ENCODE data around the gene ITFG2. TPM values are rescaled to one million over a fixed set of nuclear protein-coding genes. Genes with fewer than 3 reads are reported as not detected.
A peak's percentile ranks its signal among the peaks of the same experiment; 100 is the strongest.

The ITFG2 gene
- total and polyA plus RNA-seq, 2 experiments from 2014 or later: 17.3 to 32.6 TPM

DNA sequence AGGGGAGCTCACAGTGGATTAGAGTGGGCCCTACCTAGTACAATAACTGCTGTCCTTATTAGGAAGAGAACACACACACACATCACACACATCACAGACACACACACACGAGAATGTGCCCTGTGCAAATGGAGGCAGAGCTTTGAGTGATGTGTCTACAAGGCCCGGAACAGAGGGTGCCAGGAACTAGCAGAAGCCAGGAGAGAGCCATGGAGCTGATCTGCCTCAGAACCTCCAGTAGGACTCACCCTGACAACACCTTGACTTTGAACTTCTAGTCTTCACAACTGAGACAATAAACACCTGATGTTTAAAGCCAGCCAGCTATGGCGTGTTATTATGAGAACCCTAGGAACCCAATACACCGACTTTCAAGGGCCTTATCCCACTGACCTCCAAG is 47.4 kb upstream of the ITFG2 start:
- Histone ChIP-seq H3K27ac (ENCODE audit: low read depth) (no peak overlapping the region), H3K4me2 (no peak overlapping the region), H3K9me2 (ENCODE audit: insufficient read depth) (peaks cover 2% of the 10 kb centered on the region; the same call in 1 of the 2 replicates), H3F3A (replicated peaks; ENCODE audit: low read depth) (no peaks in the 10 kb centered on the region), H4K20me1 (replicated peaks; ENCODE audit: insufficient read depth) (no peaks in the 10 kb centered on the region), H3K4me1 (ENCODE audit: insufficient read depth) (no peaks in the 10 kb centered on the region), H3K79me2 (replicated peaks; ENCODE audit: insufficient read depth) (no peaks in the 10 kb centered on the region), H3K4me3 (no peak overlapping the region), H3K36me3 (ENCODE audit: insufficient read depth) (no peaks in the 10 kb centered on the region), H2AFZ (peak overlapping the region; percentile 32; the same call in 1 of the 2 replicates), H3K27me3 (ENCODE audit: insufficient read depth) (no peaks in the 10 kb centered on the region)
- no peak for TF ChIP-seq ZNF331 (CRISPR knock-in tag; IDR thresholded peaks at IDR 0.05; ENCODE audit: low read depth)
- TF ChIP-seq, protein P1, sequence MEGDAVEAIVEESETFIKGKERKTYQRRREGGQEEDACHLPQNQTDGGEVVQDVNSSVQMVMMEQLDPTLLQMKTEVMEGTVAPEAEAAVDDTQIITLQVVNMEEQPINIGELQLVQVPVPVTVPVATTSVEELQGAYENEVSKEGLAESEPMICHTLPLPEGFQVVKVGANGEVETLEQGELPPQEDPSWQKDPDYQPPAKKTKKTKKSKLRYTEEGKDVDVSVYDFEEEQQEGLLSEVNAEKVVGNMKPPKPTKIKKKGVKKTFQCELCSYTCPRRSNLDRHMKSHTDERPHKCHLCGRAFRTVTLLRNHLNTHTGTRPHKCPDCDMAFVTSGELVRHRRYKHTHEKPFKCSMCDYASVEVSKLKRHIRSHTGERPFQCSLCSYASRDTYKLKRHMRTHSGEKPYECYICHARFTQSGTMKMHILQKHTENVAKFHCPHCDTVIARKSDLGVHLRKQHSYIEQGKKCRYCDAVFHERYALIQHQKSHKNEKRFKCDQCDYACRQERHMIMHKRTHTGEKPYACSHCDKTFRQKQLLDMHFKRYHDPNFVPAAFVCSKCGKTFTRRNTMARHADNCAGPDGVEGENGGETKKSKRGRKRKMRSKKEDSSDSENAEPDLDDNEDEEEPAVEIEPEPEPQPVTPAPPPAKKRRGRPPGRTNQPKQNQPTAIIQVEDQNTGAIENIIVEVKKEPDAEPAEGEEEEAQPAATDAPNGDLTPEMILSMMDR (conservative IDR thresholded peaks at IDR 0.05; ENCODE audit: low read depth in 2 of 2): no peak
- TF ChIP-seq ZNF114 (CRISPR knock-in tag; IDR thresholded peaks at IDR 0.05): no peak
- TF ChIP-seq, protein P2, sequence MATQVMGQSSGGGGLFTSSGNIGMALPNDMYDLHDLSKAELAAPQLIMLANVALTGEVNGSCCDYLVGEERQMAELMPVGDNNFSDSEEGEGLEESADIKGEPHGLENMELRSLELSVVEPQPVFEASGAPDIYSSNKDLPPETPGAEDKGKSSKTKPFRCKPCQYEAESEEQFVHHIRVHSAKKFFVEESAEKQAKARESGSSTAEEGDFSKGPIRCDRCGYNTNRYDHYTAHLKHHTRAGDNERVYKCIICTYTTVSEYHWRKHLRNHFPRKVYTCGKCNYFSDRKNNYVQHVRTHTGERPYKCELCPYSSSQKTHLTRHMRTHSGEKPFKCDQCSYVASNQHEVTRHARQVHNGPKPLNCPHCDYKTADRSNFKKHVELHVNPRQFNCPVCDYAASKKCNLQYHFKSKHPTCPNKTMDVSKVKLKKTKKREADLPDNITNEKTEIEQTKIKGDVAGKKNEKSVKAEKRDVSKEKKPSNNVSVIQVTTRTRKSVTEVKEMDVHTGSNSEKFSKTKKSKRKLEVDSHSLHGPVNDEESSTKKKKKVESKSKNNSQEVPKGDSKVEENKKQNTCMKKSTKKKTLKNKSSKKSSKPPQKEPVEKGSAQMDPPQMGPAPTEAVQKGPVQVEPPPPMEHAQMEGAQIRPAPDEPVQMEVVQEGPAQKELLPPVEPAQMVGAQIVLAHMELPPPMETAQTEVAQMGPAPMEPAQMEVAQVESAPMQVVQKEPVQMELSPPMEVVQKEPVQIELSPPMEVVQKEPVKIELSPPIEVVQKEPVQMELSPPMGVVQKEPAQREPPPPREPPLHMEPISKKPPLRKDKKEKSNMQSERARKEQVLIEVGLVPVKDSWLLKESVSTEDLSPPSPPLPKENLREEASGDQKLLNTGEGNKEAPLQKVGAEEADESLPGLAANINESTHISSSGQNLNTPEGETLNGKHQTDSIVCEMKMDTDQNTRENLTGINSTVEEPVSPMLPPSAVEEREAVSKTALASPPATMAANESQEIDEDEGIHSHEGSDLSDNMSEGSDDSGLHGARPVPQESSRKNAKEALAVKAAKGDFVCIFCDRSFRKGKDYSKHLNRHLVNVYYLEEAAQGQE (IDR thresholded peaks at IDR 0.05; ENCODE audit: unreplicated experiment): no peak
- TF ChIP-seq, protein P3, sequence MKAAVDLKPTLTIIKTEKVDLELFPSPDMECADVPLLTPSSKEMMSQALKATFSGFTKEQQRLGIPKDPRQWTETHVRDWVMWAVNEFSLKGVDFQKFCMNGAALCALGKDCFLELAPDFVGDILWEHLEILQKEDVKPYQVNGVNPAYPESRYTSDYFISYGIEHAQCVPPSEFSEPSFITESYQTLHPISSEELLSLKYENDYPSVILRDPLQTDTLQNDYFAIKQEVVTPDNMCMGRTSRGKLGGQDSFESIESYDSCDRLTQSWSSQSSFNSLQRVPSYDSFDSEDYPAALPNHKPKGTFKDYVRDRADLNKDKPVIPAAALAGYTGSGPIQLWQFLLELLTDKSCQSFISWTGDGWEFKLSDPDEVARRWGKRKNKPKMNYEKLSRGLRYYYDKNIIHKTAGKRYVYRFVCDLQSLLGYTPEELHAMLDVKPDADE (IDR thresholded peaks at IDR 0.05): no peak
- TF ChIP-seq STAT1 (IDR thresholded peaks at IDR 0.05; ENCODE audit: unreplicated experiment): no peak
- TF ChIP-seq CREB1 (CRISPR knock-in tag; IDR thresholded peaks at IDR 0.05; ENCODE audit: low read depth): no peak
- TF ChIP-seq EZH2 (IDR thresholded peaks at IDR 0.05; ENCODE audit: low read depth, unreplicated experiment): no peak
- TF ChIP-seq JUNB (IDR thresholded peaks at IDR 0.05; ENCODE audit: unreplicated experiment): no peak
- TF ChIP-seq, protein P4, sequence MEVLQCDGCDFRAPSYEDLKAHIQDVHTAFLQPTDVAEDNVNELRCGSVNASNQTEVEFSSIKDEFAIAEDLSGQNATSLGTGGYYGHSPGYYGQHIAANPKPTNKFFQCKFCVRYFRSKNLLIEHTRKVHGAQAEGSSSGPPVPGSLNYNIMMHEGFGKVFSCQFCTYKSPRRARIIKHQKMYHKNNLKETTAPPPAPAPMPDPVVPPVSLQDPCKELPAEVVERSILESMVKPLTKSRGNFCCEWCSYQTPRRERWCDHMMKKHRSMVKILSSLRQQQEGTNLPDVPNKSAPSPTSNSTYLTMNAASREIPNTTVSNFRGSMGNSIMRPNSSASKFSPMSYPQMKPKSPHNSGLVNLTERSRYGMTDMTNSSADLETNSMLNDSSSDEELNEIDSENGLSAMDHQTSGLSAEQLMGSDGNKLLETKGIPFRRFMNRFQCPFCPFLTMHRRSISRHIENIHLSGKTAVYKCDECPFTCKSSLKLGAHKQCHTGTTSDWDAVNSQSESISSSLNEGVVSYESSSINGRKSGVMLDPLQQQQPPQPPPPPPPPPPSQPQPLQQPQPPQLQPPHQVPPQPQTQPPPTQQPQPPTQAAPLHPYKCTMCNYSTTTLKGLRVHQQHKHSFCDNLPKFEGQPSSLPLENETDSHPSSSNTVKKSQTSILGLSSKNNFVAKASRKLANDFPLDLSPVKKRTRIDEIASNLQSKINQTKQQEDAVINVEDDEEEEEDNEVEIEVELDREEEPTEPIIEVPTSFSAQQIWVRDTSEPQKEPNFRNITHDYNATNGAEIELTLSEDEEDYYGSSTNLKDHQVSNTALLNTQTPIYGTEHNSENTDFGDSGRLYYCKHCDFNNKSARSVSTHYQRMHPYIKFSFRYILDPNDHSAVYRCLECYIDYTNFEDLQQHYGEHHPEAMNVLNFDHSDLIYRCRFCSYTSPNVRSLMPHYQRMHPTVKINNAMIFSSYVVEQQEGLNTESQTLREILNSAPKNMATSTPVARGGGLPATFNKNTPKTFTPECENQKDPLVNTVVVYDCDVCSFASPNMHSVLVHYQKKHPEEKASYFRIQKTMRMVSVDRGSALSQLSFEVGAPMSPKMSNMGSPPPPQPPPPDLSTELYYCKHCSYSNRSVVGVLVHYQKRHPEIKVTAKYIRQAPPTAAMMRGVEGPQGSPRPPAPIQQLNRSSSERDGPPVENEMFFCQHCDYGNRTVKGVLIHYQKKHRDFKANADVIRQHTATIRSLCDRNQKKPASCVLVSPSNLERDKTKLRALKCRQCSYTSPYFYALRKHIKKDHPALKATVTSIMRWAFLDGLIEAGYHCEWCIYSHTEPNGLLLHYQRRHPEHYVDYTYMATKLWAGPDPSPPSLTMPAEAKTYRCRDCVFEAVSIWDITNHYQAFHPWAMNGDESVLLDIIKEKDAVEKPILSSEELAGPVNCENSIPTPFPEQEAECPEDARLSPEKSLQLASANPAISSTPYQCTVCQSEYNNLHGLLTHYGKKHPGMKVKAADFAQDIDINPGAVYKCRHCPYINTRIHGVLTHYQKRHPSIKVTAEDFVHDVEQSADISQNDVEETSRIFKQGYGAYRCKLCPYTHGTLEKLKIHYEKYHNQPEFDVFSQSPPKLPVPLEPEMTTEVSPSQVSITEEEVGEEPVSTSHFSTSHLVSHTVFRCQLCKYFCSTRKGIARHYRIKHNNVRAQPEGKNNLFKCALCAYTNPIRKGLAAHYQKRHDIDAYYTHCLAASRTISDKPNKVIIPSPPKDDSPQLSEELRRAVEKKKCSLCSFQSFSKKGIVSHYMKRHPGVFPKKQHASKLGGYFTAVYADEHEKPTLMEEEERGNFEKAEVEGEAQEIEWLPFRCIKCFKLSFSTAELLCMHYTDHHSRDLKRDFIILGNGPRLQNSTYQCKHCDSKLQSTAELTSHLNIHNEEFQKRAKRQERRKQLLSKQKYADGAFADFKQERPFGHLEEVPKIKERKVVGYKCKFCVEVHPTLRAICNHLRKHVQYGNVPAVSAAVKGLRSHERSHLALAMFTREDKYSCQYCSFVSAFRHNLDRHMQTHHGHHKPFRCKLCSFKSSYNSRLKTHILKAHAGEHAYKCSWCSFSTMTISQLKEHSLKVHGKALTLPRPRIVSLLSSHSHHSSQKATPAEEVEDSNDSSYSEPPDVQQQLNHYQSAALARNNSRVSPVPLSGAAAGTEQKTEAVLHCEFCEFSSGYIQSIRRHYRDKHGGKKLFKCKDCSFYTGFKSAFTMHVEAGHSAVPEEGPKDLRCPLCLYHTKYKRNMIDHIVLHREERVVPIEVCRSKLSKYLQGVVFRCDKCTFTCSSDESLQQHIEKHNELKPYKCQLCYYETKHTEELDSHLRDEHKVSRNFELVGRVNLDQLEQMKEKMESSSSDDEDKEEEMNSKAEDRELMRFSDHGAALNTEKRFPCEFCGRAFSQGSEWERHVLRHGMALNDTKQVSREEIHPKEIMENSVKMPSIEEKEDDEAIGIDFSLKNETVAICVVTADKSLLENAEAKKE (CRISPR knock-in tag; IDR thresholded peaks at IDR 0.05): no peak
- TF ChIP-seq POLR2AphosphoS5 (IDR thresholded peaks at IDR 0.05; ENCODE audit: low read depth): no peak
- TF ChIP-seq EZH2phosphoT487 (IDR thresholded peaks at IDR 0.05; ENCODE audit: unreplicated experiment): no peak
- TF ChIP-seq NANOG (IDR thresholded peaks at IDR 0.05; ENCODE audit: borderline replicate concordance): no peak
- H3K27ac Mint-ChIP-seq: no peak overlapping the region
- H3K4me1 Mint-ChIP-seq: peaks cover 6% of the 10 kb centered on the region
- no peaks in the 10 kb centered on the region for H3K9me3 Mint-ChIP-seq
- no peak overlapping the region for H3K4me3 Mint-ChIP-seq
- ATAC-seq (no peak), DNase-seq (ENCODE audit: low spot score) (no peak)
- H3K36me3 Mint-ChIP-seq (ENCODE audit: low read depth): no peaks in the 10 kb centered on the region
- peaks cover 4% of the 10 kb centered on the region for H3K27me3 Mint-ChIP-seq (ENCODE audit: insufficient read depth, low read depth, poor library complexity)

Data from GM23338 (cell line).